Measurements from ENCODE around the gene IRS2. TPM values are rescaled to one million over a fixed set of nuclear protein-coding genes. Genes with fewer than 3 reads are reported as not detected.

IRS2 gene
- total and polyA plus RNA-seq, 2 donors (not counting 1 experiment from before 2014, with no cell fraction given): 2.3 TPM

DNA sequence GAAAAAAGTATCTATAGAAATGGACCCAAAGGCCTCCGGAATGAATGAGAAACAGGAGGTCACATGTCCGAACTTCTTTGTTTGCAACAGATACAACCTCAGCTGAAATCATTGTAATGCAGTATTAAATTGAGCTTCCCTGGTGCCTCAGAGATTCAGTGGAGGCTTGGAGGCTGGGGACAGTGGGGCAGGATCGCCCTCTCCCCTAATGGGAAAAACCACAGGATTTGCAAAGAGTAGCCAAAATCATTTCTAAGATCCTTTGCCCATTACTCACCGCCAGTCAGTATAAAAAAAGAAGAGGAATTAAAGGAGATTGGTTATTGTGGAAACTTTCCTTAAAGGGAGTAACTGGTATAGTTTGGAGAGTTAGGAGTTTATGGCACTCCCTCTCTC, 30.4 kb upstream of the IRS2 start:
- Histone ChIP-seq H3K9me3 (ENCODE audit: control insufficient read depth, insufficient read depth, low read depth, low read length) (no peaks in the 10 kb centered on the region), H3K4me3 (replicated peaks in 1 of 4; ENCODE audit: control extremely low read depth in 1 of 4, insufficient read depth in 1 of 4, low read depth in 3 of 4, low read length in 4 of 4) (no peak overlapping the region), H3K4me1 (ENCODE audit: control insufficient read depth, extremely low read depth, insufficient read depth, low read length) (no peaks in the 10 kb centered on the region), H3K79me2 (ENCODE audit: control insufficient read depth, insufficient read depth, low read length) (no peaks in the 10 kb centered on the region), H3K27ac (ENCODE audit: insufficient read depth, low read length) (no peak overlapping the region), H3K4me2 (ENCODE audit: extremely low read depth, insufficient read depth, low read length) (no peak overlapping the region), H3K9ac (ENCODE audit: insufficient read depth, low read length) (no peak overlapping the region), H4K20me1 (ENCODE audit: control insufficient read depth, extremely low read depth, insufficient read depth, low read length) (no peaks in the 10 kb centered on the region), H3K36me3 (ENCODE audit: control insufficient read depth, insufficient read depth, low read length) (no peaks in the 10 kb centered on the region), H3K27me3 (ENCODE audit: control insufficient read depth, insufficient read depth, low read length) (no peaks in the 10 kb centered on the region), H2AFZ (ENCODE audit: low read length) (no peak overlapping the region)
- DNase-seq (ENCODE audit: low read depth in 2 of 2): peak; percentile 25 to 86
- TF ChIP-seq EZH2 (IDR thresholded peaks at IDR 0.05; ENCODE audit: low read length, missing control alignments): no peak
- TF ChIP-seq, protein P1, sequence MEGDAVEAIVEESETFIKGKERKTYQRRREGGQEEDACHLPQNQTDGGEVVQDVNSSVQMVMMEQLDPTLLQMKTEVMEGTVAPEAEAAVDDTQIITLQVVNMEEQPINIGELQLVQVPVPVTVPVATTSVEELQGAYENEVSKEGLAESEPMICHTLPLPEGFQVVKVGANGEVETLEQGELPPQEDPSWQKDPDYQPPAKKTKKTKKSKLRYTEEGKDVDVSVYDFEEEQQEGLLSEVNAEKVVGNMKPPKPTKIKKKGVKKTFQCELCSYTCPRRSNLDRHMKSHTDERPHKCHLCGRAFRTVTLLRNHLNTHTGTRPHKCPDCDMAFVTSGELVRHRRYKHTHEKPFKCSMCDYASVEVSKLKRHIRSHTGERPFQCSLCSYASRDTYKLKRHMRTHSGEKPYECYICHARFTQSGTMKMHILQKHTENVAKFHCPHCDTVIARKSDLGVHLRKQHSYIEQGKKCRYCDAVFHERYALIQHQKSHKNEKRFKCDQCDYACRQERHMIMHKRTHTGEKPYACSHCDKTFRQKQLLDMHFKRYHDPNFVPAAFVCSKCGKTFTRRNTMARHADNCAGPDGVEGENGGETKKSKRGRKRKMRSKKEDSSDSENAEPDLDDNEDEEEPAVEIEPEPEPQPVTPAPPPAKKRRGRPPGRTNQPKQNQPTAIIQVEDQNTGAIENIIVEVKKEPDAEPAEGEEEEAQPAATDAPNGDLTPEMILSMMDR (conservative IDR thresholded peaks at IDR 0.05 in 1 of 2, IDR thresholded peaks at IDR 0.05 in 1 of 2; ENCODE audit: low read depth in 1 of 2, low read length in 2 of 2): no peak

DNA sequence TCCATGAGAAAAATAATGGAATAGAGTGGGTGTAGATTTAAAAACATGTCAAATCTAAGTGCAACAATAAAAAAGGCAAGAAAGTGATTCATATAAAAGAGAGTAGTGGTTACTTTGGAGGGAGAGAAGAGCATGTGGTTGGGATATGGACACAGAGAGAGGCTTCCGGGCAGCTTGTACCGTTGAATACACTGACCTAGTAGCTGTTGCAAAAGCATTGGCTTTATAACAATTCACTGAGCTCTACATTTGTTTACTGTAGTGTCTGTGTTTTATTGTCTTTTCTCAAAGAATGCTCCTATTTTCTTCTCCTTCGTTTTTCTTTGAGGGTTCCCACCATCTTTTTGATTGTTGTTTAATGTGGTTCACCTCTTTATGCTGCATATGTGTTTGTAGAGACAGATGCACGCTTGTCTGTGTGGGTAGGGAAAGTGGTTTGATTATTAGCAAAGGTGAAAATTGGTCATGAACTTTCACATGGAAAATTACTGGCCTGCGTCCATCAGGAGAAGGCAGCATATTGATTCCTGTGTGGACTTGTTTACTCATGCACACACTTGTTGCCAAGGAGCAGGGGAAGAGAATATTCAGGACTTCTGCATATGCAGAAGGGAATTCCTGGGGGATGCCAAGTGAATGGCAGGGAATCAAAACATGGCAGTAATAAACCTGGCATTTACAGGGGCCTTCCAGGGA, 29.9 kb upstream of the IRS2 start:
- Histone ChIP-seq H3K4me1 (ENCODE audit: control insufficient read depth, extremely low read depth, insufficient read depth, low read length) (no peaks in the 10 kb centered on the region), H3K9ac (ENCODE audit: insufficient read depth, low read length) (no peak overlapping the region), H2AFZ (ENCODE audit: low read length) (no peak overlapping the region), H3K27me3 (ENCODE audit: control insufficient read depth, insufficient read depth, low read length) (no peaks in the 10 kb centered on the region), H4K20me1 (ENCODE audit: control insufficient read depth, extremely low read depth, insufficient read depth, low read length) (no peaks in the 10 kb centered on the region), H3K79me2 (ENCODE audit: control insufficient read depth, insufficient read depth, low read length) (no peaks in the 10 kb centered on the region), H3K9me3 (ENCODE audit: control insufficient read depth, insufficient read depth, low read depth, low read length) (no peaks in the 10 kb centered on the region), H3K27ac (ENCODE audit: insufficient read depth, low read length) (no peak overlapping the region), H3K36me3 (ENCODE audit: control insufficient read depth, insufficient read depth, low read length) (no peaks in the 10 kb centered on the region), H3K4me2 (ENCODE audit: extremely low read depth, insufficient read depth, low read length) (no peak overlapping the region), H3K4me3 (replicated peaks in 1 of 4; ENCODE audit: control extremely low read depth in 1 of 4, insufficient read depth in 1 of 4, low read depth in 3 of 4, low read length in 4 of 4) (no peak overlapping the region)
- no peak for TF ChIP-seq EZH2 (IDR thresholded peaks at IDR 0.05; ENCODE audit: low read length, missing control alignments)
- TF ChIP-seq, protein P1 (conservative IDR thresholded peaks at IDR 0.05 in 1 of 2, IDR thresholded peaks at IDR 0.05 in 1 of 2; ENCODE audit: low read depth in 1 of 2, low read length in 2 of 2): no peak
- peak in 1 of 2 donors; percentile 59 for DNase-seq (ENCODE audit: low read depth in 2 of 2)

DNA sequence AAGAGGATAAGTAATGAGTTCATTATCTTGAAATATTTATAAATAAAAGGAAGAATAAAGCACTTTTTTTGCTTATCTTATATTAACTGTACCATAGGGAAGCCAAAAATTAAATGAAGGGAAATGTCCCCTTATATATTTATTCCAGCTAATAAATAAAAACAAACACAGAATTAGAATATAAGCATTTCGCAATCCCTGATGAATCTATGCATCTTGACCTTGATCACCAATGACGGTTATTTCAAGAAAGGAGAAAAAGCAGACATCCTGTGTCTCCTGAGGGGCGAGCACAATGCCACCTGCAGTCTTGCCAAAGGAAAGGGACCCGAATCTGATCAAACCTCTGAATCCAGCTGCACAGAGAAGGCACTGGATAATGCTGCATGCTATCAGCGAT, 29.3 kb upstream of the IRS2 start:
- no peak for DNase-seq (ENCODE audit: low read depth in 2 of 2)
- Histone ChIP-seq H3K79me2 (ENCODE audit: control insufficient read depth, insufficient read depth, low read length) (no peaks in the 10 kb centered on the region), H2AFZ (ENCODE audit: low read length) (no peak overlapping the region), H3K4me3 (replicated peaks in 1 of 4; ENCODE audit: control extremely low read depth in 1 of 4, insufficient read depth in 1 of 4, low read depth in 3 of 4, low read length in 4 of 4) (no peak overlapping the region), H4K20me1 (ENCODE audit: control insufficient read depth, extremely low read depth, insufficient read depth, low read length) (no peaks in the 10 kb centered on the region), H3K9me3 (ENCODE audit: control insufficient read depth, insufficient read depth, low read depth, low read length) (no peaks in the 10 kb centered on the region), H3K4me2 (ENCODE audit: extremely low read depth, insufficient read depth, low read length) (no peak overlapping the region), H3K27ac (ENCODE audit: insufficient read depth, low read length) (no peak overlapping the region), H3K4me1 (ENCODE audit: control insufficient read depth, extremely low read depth, insufficient read depth, low read length) (no peaks in the 10 kb centered on the region), H3K36me3 (ENCODE audit: control insufficient read depth, insufficient read depth, low read length) (no peaks in the 10 kb centered on the region), H3K9ac (ENCODE audit: insufficient read depth, low read length) (no peak overlapping the region), H3K27me3 (ENCODE audit: control insufficient read depth, insufficient read depth, low read length) (no peaks in the 10 kb centered on the region)
- TF ChIP-seq EZH2 (IDR thresholded peaks at IDR 0.05; ENCODE audit: low read length, missing control alignments): no peak
- TF ChIP-seq, protein P1 (conservative IDR thresholded peaks at IDR 0.05 in 1 of 2, IDR thresholded peaks at IDR 0.05 in 1 of 2; ENCODE audit: low read depth in 1 of 2, low read length in 2 of 2): no peak

Data from fibroblast of lung (primary cell).